Pancreas (tissue), 10 donors: ENCODE results near the gene MICAL3. TPM values are rescaled to one million over a fixed set of nuclear protein-coding genes. Genes with fewer than 3 reads are reported as not detected.

Source experiments
- ATAC-seq, 4 donors: fragments of 200-7000 bp; cut with Tn5 transposase; one replicate each; pipeline versions ENCODE4 v1.8.0 to v1.9.1; 2020; ENCODE audit warnings: mild to moderate bottlenecking in 4 of 4, moderate library complexity in 4 of 4
- DNase-seq, 6 donors: peaks; one replicate each; pipeline ENCODE4 v3.0.0-alpha.2; 2020
- FAIRE-seq: peaks from 2 replicates; lab custom pipeline; 2012; peaks lifted over from hg19 to GRCh38; lab: Jason Lieb, UNC
- H3K27ac ChIP-seq, 4 donors: fragments of 200-600 bp; sonication (generic); 1 replicate in 3 of 4; 2 replicates in 1 of 4; pipeline versions ENCODE4 v1.5.0 to v1.8.0; 2020
- H3K27me3 ChIP-seq, 4 donors: fragments of 200-600 bp; one replicate each; pipeline ENCODE4 v1.8.0; 2021
- H3K36me3 ChIP-seq, 3 donors: fragments of 200-600 bp; sonication (generic) in 1 of 3; one replicate each; pipeline versions ENCODE4 v1.5.0 to v1.8.0; 2020 to 2021
- H3K4me1 ChIP-seq, 3 donors: fragments of 200-600 bp; one replicate each; pipeline ENCODE4 v1.8.0; 2021
- H3K4me3 ChIP-seq, 4 donors: fragments of 200-600 bp; sonication (generic) in 2 of 4; one replicate each; pipeline versions ENCODE4 v1.5.0 to v1.8.0; 2020 to 2021
- H3K9me3 ChIP-seq, 4 donors: fragments of 200-600 bp; one replicate each; pipeline ENCODE4 v1.8.0; 2021
- WGBS, 2 donors: extraction: QIAGEN DNeasy Blood & Tissue Kit; methylation state at CpG; one replicate each; pipeline ENCODE4 v1.1.7; 2013; 5-methylcytosine and 5-hydroxymethylcytosine counted together
- intact Hi-C, 3 donors: fragments of 100-400 bp; cut with DNase I; formaldehyde crosslinking; loops; one replicate each; pipeline versions ENCODE4 v1.11.1 to v1.14.2; 2022
- microRNA-seq, 2 donors: library from miRNA; unstranded; fragments of <30 nt; microRNA quantifications; one replicate each; pipeline versions ENCODE4 to v1.1.0, GENCODE V29; 2019 to 2020
- polyA plus RNA-seq, 2 donors: library from polyadenylated mRNA; stranded (reverse); fragments of 200-250 nt; gene quantifications; one replicate each; pipeline ENCODE4 v1.2.3, GENCODE V29; 2013
- total RNA-seq, 6 donors: library from RNA; stranded (reverse); fragmentation: NEBNext Ultra II Directional in 4 of 6; extraction: Animal tissue kit (Norgen Biotek cat#: 25700) in 4 of 6; gene quantifications; one replicate each; pipeline versions ENCODE4 v1.2.1 to v1.2.4, GENCODE V29; 2021 to 2023
- TF ChIP-seq, protein P1 (sequence below), 4 donors: fragments of 200-600 bp; sonication (generic) in 3 of 4; IDR thresholded peaks; one replicate each; pipeline versions ENCODE4 v1.5.0 to v1.8.0; 2021; ENCODE audit warnings: antibody characterized with exemption in 4 of 4
- donor health status: healthy with polysubstance abuse.
- donor health status: DM: no; HTN: no; CAD: no; lungs with moderate emphysema.
- donor health status: DM: no; HTN: no; CAD: no.
- donor health status: control.
- donor health status: control.
- donor health status: Bipolar disorder and iron deficiency.
- donor health status: DM: yes; HTN: yes; CAD: no.
- donor health status: DM: no; HTN: no; CAD: no.
- donor health status: DM: no; HTN: no; CAD: no.
- donor health status: DM: yes; HTN: yes; CAD: no.

The MICAL3 gene
- total and polyA plus RNA-seq, 8 donors: 5.9 to 56.8 (median 25.5) TPM

DNA sequence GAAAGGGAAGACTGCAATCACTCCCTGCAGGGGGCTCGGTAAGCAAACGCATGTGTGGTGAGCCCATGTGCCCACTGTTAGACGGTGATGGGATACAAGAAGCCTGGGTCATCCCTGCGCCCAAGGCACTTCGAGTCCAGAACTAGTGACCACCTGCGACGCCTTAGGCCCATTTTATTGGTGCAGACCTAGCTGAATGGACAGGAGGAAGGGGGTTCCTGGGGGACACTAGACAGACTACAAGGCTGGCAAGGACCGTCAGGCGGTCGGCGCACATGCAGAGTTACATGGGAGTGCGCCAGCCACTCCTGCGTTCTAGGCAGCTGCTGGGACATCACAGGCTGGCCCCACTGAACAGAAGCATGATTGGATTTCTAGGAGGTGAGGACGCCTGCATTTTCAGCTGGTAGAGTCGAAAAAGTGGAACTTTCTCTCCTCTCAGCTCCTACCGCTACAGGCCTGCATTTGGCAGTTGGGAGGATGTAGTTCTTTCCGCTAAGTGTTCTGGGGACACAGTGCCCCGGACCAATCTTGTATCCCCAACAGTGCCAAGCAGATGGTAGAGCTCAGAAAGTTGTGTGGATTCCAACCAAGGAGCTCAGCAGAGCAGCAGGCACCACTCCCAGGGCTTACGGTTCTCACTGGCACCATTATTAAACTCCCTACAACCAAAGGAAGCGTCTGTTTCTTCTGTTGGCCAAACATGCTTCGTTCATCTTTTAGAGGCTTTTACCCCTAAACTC, 285.8 kb downstream of the MICAL3 start:
- no peak overlapping the region for H3K4me3 ChIP-seq
- WGBS, 2 donors: 87 to 91% methylated on average over 21 of the region's 21 CpGs
- no peaks in the 10 kb centered on the region for H3K4me1 ChIP-seq
- no peaks in the 10 kb centered on the region for H3K27me3 ChIP-seq
- H3K27ac ChIP-seq: no peak overlapping the region
- DNase-seq (no peak), FAIRE-seq (no peak), ATAC-seq (no peak)
- TF ChIP-seq, protein P1, sequence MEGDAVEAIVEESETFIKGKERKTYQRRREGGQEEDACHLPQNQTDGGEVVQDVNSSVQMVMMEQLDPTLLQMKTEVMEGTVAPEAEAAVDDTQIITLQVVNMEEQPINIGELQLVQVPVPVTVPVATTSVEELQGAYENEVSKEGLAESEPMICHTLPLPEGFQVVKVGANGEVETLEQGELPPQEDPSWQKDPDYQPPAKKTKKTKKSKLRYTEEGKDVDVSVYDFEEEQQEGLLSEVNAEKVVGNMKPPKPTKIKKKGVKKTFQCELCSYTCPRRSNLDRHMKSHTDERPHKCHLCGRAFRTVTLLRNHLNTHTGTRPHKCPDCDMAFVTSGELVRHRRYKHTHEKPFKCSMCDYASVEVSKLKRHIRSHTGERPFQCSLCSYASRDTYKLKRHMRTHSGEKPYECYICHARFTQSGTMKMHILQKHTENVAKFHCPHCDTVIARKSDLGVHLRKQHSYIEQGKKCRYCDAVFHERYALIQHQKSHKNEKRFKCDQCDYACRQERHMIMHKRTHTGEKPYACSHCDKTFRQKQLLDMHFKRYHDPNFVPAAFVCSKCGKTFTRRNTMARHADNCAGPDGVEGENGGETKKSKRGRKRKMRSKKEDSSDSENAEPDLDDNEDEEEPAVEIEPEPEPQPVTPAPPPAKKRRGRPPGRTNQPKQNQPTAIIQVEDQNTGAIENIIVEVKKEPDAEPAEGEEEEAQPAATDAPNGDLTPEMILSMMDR (IDR thresholded peaks at IDR 0.05): no peak
- peaks cover 0 to 17% (median 5%) of the 10 kb centered on the region in 3 donors for H3K36me3 ChIP-seq
- intact Hi-C loops: no loop called here
- no peaks in the 10 kb centered on the region for H3K9me3 ChIP-seq

Small RNA genes within 50 kb of the gene (microRNA-seq; reads per million reads assigned to microRNA genes)
- gene MIR3198-1 (0 reads per million in 2 donors), gene MIR648 (0 reads per million in 2 donors)

Other genes starting within 250 kb of the MICAL3 start
- 10 to 100 TPM; 11.0 to 26.5 (median 14.8) TPM for gene PEX26, start 53.4 kb upstream of the MICAL3 start, total RNA-seq
- 10 to 100 TPM in 1 of 2 donors, 1 to 10 TPM in 1; 9.3 to 13.3 TPM for gene PEX26, start 53.4 kb upstream of the MICAL3 start, polyA plus RNA-seq
- gene TUBA8, start 86.2 kb upstream of the MICAL3 start, total RNA-seq: 1 to 10 TPM; 1.5 to 2.8 (median 1.8) TPM
- 1 to 10 TPM; 3.5 to 5.4 TPM for gene TUBA8, start 86.2 kb upstream of the MICAL3 start, polyA plus RNA-seq
- 1 to 10 TPM; 1.1 to 2.9 (median 2.1) TPM for gene USP18, start 125.6 kb upstream of the MICAL3 start, total RNA-seq
- 1 to 10 TPM; 3.4 to 7.7 TPM for gene USP18, start 125.6 kb upstream of the MICAL3 start, polyA plus RNA-seq